NCI-H748 (cell line): ENCODE results near the gene MOV10.

Experiments used
- DNase-seq: peaks from one replicate; lab custom pipeline; 2025; ENCODE audit not compliant: unreplicated experiment; lab: John Stamatoyannopoulos, UW

MOV10 gene

GRCh38 chr1:112698366-112699310 lies 24.2 kb downstream of the MOV10 start:
- peak; percentile 47 for DNase-seq

GRCh38 chr1:112699425-112700144 lies 25.1 kb downstream of the MOV10 start:
- DNase-seq: no peak

GRCh38 chr1:112700290-112701226 lies 26.1 kb downstream of the MOV10 start:
- DNase-seq: peak; percentile 87

- no peak for DNase-seq
These were observed 27.0 kb downstream of the MOV10 start for GRCh38 chr1:112701227-112702066.

- no peak for DNase-seq
These were observed 27.6 kb downstream of the MOV10 start for GRCh38 chr1:112702067-112702395.

GRCh38 chr1:112702420-112703261 lies 28.2 kb downstream of the MOV10 start:
- DNase-seq: no peak

GRCh38 chr1:112703706-112704105 lies 29.2 kb downstream of the MOV10 start:
- no peak for DNase-seq

- DNase-seq: no peak
These were observed 30.0 kb downstream of the MOV10 start for GRCh38 chr1:112704391-112704933.

GRCh38 chr1:112704934-112705627 lies 30.6 kb downstream of the MOV10 start:
- DNase-seq: peak; percentile 71

GRCh38 chr1:112706505-112707220 lies 32.2 kb downstream of the MOV10 start, which contains the start of gene RHOC:
Gene RHOC (minus strand): TSS chr1:112707127. CDS start chr1:112703799, 3,328 bp downstream.
- peak; percentile 73 for DNase-seq

- peak; percentile 89 for DNase-seq
These were observed 33.0 kb downstream of the MOV10 start for GRCh38 chr1:112707221-112708001.

- DNase-seq: no peak
These were observed 33.6 kb downstream of the MOV10 start for GRCh38 chr1:112708002-112708448.

- DNase-seq: no peak
These were observed 34.0 kb downstream of the MOV10 start for GRCh38 chr1:112708489-112708888.

- DNase-seq: no peak
These were observed 35.7 kb downstream of the MOV10 start for GRCh38 chr1:112710159-112710558.

GRCh38 chr1:112710586-112710985 lies 36.1 kb downstream of the MOV10 start:
- DNase-seq: no peak

GRCh38 chr1:112711041-112711440 lies 36.6 kb downstream of the MOV10 start:
- peak; percentile 28 for DNase-seq

- DNase-seq: no peak
These were observed 37.2 kb downstream of the MOV10 start for GRCh38 chr1:112711670-112712069.
